Gastrocnemius medialis (tissue), 4 donors: ENCODE measurements around the gene CCDC57.

Source experiments
- POLR2A ChIP-seq, 2 donors: fragments of 450-650 bp; IDR thresholded peaks; one replicate each; pipeline ENCODE4 v1.6.1; 2017; ENCODE audit warnings: antibody characterized with exemption in 2 of 2, mild to moderate bottlenecking in 2 of 2, moderate library complexity in 2 of 2
- TF ChIP-seq, protein P1 (sequence below), 5 experiments: fragments of 450-650 bp in 3 of 5; fragments of 200-600 bp in 2 of 5; sonication (generic) in 2 of 5; IDR thresholded peaks in 4 of 5; conservative IDR thresholded peaks in 1 of 5; 1 replicate in 4 of 5; 2 replicates in 1 of 5; pipeline ENCODE4 v1.5.1; 2016 to 2019; ENCODE audit warnings: antibody characterized with exemption in 5 of 5, mild to moderate bottlenecking in 3 of 5, moderate library complexity in 3 of 5

GRCh38 chr17:82202981-82203380 lies 9.7 kb downstream of the CCDC57 start:
- TF ChIP-seq POLR2A (IDR thresholded peaks at IDR 0.05), result no peak
- TF ChIP-seq, protein P1, sequence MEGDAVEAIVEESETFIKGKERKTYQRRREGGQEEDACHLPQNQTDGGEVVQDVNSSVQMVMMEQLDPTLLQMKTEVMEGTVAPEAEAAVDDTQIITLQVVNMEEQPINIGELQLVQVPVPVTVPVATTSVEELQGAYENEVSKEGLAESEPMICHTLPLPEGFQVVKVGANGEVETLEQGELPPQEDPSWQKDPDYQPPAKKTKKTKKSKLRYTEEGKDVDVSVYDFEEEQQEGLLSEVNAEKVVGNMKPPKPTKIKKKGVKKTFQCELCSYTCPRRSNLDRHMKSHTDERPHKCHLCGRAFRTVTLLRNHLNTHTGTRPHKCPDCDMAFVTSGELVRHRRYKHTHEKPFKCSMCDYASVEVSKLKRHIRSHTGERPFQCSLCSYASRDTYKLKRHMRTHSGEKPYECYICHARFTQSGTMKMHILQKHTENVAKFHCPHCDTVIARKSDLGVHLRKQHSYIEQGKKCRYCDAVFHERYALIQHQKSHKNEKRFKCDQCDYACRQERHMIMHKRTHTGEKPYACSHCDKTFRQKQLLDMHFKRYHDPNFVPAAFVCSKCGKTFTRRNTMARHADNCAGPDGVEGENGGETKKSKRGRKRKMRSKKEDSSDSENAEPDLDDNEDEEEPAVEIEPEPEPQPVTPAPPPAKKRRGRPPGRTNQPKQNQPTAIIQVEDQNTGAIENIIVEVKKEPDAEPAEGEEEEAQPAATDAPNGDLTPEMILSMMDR (IDR thresholded peaks at IDR 0.05 in 4 of 5, conservative IDR thresholded peaks at IDR 0.05 in 1 of 5), result no peak
